ENCODE results near the gene ID3.
A peak's percentile ranks its signal among the peaks of the same experiment; 100 is the strongest.

ID3 gene, protein sequence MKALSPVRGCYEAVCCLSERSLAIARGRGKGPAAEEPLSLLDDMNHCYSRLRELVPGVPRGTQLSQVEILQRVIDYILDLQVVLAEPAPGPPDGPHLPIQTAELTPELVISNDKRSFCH

DNA sequence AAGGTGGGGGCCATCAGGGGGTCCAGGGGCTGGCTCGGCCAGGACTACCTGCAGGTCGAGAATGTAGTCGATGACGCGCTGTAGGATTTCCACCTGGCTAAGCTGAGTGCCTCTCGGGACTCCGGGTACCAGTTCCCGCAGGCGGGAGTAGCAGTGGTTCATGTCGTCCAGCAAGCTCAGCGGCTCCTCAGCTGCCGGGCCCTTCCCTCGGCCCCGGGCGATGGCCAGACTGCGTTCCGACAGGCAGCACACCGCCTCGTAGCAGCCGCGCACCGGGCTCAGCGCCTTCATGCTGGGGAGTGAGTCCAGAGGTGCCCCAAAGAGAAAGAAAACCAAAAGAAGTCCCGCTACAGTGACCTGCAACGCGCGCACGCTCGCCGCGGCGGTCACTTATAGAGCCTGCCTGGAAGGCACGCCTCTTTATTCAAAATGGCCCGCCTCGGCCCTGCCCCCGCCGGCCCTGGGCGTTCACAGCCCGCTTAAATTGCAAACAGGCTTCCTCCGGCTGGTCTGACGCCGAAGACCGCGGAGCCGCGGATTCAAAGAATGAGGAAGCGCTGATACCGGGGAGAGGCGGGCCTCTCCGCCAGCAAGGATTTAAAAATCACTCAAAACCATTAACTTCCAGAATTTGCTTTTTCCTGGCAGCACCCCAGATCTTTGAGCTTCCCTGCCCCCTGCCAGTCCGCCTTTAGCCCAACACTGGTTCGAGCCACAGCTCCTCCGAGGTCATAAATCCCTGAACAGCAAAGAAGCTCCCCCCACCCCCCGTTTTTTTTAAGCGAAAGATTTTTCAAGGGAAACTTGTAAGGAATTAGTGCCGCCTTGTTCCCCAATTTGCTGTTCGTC, at the start of gene ID3:
ID3 (minus strand) TSS at position 366 of the 849 bp plus-strand sequence; CDS start at position 291, 75 bp downstream.
- DNase-seq, result peak; percentile 73

DNA sequence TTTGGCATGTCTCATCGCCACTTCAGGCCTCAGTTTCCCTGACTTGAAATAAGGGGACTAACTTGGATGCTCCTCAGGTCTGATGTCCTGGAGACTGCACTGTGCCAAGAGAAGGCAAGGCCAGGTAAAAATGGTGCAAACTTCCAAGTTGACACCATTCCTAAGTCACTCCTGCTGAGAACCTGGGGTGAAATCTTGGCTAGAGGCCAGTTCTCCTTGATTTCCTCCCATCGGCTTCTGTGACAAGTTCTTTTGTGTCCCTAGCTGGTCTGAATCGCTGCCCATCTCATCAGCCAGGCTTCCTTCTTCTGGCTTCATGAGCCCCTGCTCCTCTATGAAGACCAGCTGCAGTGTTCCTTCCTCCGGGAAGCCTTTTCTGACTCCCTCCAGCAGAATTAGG, 48.6 kb upstream of the ID3 start:
- no peak for DNase-seq

DNA sequence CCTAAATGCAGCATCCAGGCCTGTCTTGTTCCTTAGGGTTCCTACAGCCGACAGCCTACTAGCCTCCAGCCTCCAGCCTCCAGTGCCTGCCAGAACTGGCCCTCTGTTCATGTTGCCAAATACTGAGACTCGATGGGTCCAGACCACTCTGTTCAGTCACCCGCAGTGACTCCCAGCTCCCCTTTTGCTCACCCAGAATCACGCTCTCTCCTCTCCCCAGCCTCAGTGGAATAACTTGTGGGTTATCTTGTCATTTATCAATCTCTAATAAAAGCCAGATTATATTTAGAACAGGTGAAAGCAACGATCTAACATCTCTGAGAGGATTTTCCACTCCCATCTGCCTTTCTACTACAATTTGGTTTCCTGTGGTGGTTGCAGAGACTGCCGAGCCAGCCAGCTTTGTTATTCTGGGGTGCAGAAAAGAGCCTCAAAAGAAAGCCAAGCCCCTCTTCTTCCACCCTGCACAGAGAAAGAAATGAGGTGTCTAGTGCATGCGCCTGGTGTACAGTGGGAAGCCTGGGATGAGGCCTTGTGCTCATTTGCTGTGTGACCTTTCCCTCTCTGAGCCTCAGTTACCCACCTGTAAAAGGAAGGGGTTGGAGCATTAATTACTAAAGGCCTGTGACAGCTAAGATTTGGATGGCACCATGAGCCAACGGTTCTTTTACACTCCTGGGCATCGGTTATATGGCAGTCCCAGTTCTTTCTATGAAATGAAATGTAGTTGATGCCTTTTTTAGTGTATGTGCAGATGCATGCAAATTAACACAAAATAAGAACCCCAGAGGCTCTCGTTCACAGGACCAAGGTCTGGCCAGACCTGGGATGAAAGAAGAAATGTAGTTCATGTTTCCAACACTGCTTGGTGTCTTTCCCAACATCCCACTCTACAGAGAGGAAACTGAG, 42.9 kb upstream of the ID3 start:
- no peak for DNase-seq

DNA sequence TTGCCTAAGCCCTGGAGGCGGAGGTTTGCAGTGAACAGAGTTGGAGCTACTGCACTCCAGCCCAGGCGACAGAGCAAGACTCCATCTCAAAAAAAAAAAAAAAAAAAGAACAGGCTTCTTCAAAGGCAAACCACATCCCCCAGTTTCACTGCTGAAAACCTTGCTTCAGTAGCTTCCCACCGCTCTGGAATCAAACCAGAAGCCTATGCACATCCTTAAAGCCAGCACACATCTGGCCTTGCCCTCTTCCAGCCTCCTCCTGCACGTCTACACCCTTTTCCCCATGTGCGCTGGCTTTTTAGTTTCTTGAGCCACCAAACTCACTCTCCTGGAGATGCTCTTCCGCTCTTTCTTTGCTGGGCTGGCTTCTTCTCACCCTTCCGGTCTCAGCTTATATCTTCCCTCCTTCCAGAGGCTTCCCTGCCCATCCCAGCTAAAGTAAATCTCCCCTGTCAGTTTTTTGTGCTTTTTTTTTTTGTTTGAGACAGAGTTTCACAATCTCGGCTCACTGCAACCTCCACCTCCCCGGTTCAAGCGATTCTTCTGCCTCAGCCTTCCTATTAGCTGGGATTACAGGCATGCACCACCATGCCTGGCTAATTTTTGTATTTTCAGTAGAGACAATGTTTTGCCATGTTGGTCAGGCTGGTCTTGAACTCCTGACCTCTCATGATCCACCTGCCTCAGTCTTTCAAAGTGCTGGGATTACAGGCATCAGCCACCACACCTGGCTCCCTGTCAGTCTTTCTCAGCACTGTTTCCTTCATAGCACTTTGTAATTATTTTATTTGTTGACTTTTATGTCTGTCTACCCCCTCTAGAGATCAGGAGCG, 42.0 kb upstream of the ID3 start:
- no peak for DNase-seq

DNA sequence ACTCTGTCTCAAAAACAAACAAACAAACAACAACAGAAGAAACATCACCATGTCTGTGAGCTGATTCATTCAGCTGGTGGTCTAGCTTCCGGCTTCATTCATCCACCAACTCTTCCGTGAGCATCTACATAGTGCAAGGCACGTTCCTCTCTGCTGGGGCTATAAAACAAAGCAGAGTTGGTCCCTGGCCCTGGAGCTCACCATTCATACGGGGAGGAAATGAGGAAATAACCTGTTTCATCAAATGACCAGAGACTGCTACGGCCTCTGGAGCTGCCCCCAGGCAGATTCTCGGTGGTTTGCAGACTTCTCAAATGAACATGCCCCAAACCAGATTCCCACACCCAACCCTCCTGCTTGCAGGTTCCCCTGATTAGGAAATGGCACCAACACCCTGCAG, 41.0 kb upstream of the ID3 start:
- no peak for DNase-seq

GRCh38 chr1:23599125-23599524, 39.8 kb upstream of the ID3 start:
- DNase-seq, result no peak

GRCh38 chr1:23598424-23598823, 39.1 kb upstream of the ID3 start:
- no peak for DNase-seq

DNA sequence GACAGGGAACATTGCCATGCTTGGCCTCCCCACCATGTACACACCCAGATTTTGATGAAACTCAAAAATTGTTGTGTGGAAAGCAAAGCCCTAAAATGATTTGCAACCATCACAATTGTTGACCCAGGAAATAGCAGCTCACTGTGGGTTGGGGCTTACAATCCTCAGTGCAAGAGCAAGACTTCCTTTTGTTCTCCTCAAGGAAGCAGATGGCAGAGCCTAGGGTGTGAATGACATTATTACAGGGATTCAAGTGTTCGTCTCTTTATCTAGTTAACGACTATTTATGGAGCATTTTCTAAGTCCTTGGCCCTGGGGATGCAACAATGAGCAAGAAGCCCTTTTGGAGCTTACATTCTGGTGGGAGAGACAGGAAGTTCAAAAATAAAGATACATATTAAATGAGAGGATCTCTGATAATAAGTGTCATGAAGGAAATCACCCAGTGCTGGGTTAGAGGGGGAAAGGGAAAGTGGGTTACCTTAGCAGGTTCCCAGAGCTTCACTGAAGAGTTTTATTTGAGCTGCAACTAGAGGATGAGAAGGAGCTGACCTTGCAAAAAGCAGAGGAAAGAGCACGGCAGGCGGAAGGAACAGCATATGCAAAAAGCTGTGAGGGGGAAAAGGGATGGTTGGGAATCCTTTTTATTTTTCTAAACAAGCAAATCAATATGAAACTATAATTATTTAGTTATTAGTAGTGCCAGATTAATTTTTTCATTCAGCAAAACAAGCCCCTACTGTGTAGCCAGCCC, 38.5 kb upstream of the ID3 start:
- no peak for DNase-seq

GRCh38 chr1:23596382-23597358, 37.4 kb upstream of the ID3 start:
- DNase-seq, result no peak

DNA sequence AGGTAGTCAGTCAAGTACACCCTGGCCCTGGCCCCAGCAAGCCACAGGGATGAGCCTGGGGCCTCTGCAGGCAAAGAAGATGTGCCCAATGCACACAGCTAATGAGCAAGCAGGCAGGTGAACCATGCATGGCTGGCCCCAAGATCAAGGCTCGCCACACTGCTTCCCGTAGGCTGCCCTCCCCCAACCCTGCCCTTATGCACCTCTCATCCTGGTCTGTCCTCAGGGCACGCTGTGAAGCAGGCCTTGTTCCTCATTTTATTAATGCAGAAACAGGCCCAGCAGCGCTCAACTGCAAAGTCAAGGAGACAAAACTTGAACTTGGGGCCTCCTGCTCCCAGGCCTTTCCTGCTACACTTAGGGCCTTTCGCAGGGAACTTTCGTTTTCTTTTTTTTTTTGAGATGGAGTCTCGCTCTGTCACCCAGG, 35.6 kb upstream of the ID3 start:
- DNase-seq, result no peak

GRCh38 chr1:23594149-23594907, 35.0 kb upstream of the ID3 start:
- no peak for DNase-seq

DNA sequence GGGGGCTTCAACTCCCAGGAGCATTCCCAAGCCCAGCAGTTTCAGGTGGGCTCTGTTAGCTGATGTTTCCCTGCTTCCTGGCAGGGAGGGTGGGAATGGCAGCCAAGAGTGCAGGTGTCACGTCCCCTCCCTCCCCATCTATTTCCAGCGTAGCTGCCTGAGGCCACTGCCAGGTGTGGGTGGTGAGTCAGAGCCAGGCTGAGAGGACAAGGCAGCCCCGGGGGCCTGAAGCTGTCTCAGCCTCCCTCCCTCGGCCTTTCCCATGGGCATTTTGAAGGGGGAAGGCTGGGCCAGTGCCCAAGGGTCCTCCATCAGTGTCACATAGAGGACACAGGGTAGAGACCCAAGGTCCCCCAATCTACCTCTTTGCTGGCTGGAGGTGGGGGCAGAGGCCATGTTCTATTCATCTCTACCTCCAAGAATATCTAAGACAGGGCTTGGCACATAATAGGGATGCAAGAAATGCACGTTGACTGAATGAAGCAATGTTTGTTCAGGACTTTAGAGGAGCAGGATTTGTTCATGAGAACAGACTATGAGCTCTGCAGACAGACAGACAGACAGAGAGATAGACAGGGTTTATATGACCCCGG, 34.4 kb upstream of the ID3 start:
- DNase-seq, result peak; percentile 42

GRCh38 chr1:23593042-23593521, 33.8 kb upstream of the ID3 start:
- DNase-seq, result no peak

DNA sequence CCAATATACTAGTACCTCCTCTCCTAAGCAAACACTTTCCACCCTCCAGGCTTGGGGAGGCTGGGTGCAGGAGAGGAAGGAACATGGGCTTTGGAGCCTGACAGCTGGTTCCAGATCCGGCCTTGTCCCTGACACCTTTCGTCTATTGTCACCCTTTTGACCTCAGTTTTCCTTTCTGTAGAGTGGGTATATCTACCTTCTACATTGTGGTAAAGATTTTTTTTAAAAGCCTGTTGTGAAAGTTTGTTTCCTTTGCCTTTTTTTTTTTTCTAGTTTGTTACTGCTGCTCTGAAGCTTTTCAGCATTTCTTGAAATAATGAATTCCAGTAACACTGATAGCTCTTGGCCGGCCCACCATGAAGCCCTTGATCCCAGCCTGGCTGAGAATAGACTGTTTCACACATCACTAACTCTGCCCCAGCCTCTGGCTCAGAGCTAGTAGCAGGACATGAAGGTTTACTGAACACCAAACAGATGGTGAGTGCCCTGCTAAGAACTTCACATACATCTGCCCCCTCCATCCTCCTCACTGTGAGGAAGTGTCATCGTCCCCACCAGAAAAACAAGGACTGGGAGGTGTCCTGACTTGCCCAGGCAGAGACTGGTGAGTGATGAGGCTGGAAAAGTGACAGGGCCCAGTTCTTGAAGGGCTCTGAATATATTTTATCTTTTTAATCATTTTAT, 33.0 kb upstream of the ID3 start:
- peak; percentile 65 for DNase-seq

DNA sequence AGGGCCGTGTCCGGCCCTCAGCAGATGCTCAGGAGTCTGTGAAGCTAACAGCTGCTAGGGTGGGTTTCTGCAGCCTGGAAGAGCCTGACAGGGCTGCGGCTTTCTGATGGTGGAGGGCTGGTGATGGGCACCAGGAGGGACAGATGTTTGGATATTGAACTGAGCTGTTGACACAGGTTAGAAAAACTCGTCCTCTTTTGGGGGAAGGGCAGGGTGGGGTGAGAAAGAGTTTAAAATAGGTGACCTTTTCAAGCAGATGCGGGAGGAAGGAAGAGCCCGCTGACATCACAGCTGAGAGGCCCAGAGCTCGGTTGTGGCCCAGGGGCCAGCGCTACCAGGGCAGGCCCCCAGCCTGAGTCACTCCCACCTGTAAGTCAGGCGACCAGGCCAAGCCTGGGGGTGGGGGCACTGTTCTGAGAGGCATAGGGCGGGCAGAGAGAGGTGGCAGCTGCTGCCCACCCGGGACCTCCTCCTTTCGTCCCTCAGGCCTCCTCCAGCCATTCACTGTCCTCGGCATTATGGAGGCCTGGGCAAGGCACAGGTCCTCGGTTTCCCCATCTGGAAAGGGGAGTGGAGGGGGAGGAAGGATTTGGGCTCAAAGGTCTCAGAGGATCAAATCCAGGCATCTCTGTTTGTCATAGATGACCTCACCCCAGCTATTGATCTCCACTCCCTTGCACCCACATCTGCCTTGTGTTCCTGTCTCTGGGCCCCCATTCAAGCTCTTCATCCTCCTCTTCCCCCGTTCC, 32.3 kb upstream of the ID3 start:
- peak; percentile 89 for DNase-seq

GRCh38 chr1:23590058-23590783, 30.9 kb upstream of the ID3 start:
- DNase-seq, result no peak

DNA sequence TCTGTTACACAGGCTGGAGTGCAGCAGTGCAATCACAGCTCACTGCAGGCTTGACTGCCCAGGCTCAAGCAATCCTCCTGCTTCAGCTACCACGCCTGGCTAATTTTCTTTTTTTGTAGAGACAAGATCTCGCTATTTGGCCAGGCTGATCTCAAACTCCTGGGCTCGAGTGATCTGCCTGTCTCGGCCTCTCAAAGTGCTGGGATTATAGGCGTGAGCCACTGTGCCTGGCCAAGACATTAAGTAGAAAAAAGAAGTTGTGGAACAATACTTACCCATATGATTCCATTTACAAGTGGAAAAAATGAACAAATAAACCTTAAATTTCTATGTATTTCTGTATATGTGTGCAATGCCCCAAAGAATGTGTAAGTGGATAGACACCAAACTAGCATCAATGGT, 30.3 kb upstream of the ID3 start:
- no peak for DNase-seq
